Heart right ventricle (tissue), 16 donors: ENCODE data around the gene TNFAIP8L3. TPM values are rescaled to one million over a fixed set of nuclear protein-coding genes. Genes with fewer than 3 reads are reported as not detected.

Source experiments
- ATAC-seq, 8 donors: fragments of 200-7000 bp; cut with Tn5 transposase; one replicate each; pipeline ENCODE4 v1.9.1; 2020; ENCODE audit warnings: mild to moderate bottlenecking in 8 of 8, moderate library complexity in 8 of 8, moderate number of reproducible peaks in 1 of 8
- DNase-seq, 2 donors: peaks; one replicate each; pipeline ENCODE4 v3.0.0-alpha.2; 2020
- H3K27ac ChIP-seq, 10 donors: fragments of 200-600 bp; sonication (generic) in 2 of 10; one replicate each; pipeline versions ENCODE4 v1.5.0 to v1.8.0; 2020 to 2022; ENCODE audit warnings: mild to moderate bottlenecking in 3 of 10
- H3K27me3 ChIP-seq, 7 donors: fragments of 200-600 bp; one replicate each; pipeline ENCODE4 v1.8.0; 2021 to 2022; ENCODE audit warnings: mild to moderate bottlenecking in 2 of 7
- H3K36me3 ChIP-seq, 9 donors: fragments of 200-600 bp; sonication (generic) in 1 of 9; one replicate each; pipeline versions ENCODE4 v1.5.0 to v1.8.0; 2020 to 2022; ENCODE audit warnings: mild to moderate bottlenecking in 2 of 9
- H3K4me1 ChIP-seq, 9 donors: fragments of 200-600 bp; sonication (generic) in 1 of 9; one replicate each; pipeline versions ENCODE4 v1.5.0 to v1.8.0; 2020 to 2022; ENCODE audit warnings: mild to moderate bottlenecking in 4 of 9
- H3K4me3 ChIP-seq, 10 donors: fragments of 200-600 bp; sonication (generic) in 2 of 10; one replicate each; pipeline versions ENCODE4 v1.5.0 to v1.8.0; 2020 to 2022; ENCODE audit warnings: mild to moderate bottlenecking in 7 of 10, moderate library complexity in 2 of 10
- H3K9me3 ChIP-seq, 11 donors: fragments of 200-600 bp in 10 of 11; sonication (generic) in 2 of 11; one replicate each; pipeline versions ENCODE4 v1.5.0 to v1.8.0; 2013 to 2022; ENCODE audit warnings: mild to moderate bottlenecking in 2 of 11, control low read depth in 1 of 11, moderate library complexity in 1 of 11
- CTCF ChIP-seq, 9 donors: fragments of 200-600 bp; sonication (generic) in 2 of 9; IDR thresholded peaks; one replicate each; pipeline versions ENCODE4 v1.5.0 to v1.8.0; 2021 to 2022; ENCODE audit warnings: antibody characterized with exemption in 9 of 9, mild to moderate bottlenecking in 5 of 9, moderate library complexity in 1 of 9
- WGBS, 2 donors: extraction: QIAGEN DNeasy Blood & Tissue Kit; methylation state at CpG; one replicate each; pipeline ENCODE4 v1.1.7; 2013; ENCODE audit warnings: inconsistent platforms in 1 of 2; 5-methylcytosine and 5-hydroxymethylcytosine counted together
- intact Hi-C, 10 donors: fragments of 100-400 bp; cut with DNase I; formaldehyde crosslinking; loops; one replicate each; pipeline versions ENCODE4 v1.11.1 to v1.14.2; 2022
- polyA plus RNA-seq, 2 donors: library from polyadenylated mRNA; stranded (reverse); fragments of 200-250 nt; gene quantifications; one replicate each; pipeline ENCODE4 v1.2.3, GENCODE V29; 2013
- total RNA-seq, 10 donors: library from RNA; stranded (reverse); fragmentation: NEBNext Ultra II Directional in 3 of 10; extraction: Animal tissue kit (Norgen Biotek cat#: 25700) in 3 of 10; gene quantifications; one replicate each; pipeline versions ENCODE4 v1.2.1 to v1.2.4, GENCODE V29; 2021 to 2023
- donor health status: Arrhythmogenic right ventricular cardiomyopathy.
- donor health status: ischemic (EF 13 %, LVEDD 7.1; RV severe dilation, severe dysfunction).
- donor health status: healthy with polysubstance abuse.
- donor health status: DM: no; HTN: yes; CAD: no.
- donor health status: DM: no; HTN: no; CAD: no.
- donor health status: ischemic (EF 25% LVEDD 6.9; RV normal size, moderate dysfunction).
- donor health status: ischemic (EF 25% LVEDD 5.7; RV mildly dilated, moderate dysfunction).
- donor health status: healthy.
- donor health status: DM: yes; HTN: yes; CAD: no.
- donor health status: Ischemic cardiomyopathy.
- donor health status: ischemic (EF 35%, LVEDD 5.7; RV mildly dilated, moderate dysfunction).
- donor health status: nonischemic (EF 11% LVEDD 7.7; RV severe dilation, severe dysfunction).
- donor health status: DM: yes; HTN: yes; CAD: no.
- donor health status: PGD.
- donor health status: ischemic (EF 29% LVEDD 5.4; RV normal size, mild dysfunction).
- donor health status: nonischemic (EF 23%, LVEDD 6.1; RV moderate dilation, normal function).

Gene TNFAIP8L3
- total and polyA plus RNA-seq, 12 donors: 1.3 to 14.4 (median 3.4) TPM

GRCh38 chr15:51097553-51098330 is 3.0 kb upstream of the TNFAIP8L3 start:
- Histone ChIP-seq H3K27ac (peak overlapping the region in 2 of 10 donors; percentile 28 to 31), H3K36me3 (no peaks in the 10 kb centered on the region), H3K4me3 (no peak overlapping the region), H3K9me3 (no peaks in the 10 kb centered on the region), H3K27me3 (peaks cover 0 to 63% (median 0%) of the 10 kb centered on the region in 7 donors), H3K4me1 (peaks cover 0 to 45% (median 20%) of the 10 kb centered on the region in 9 donors)
- no peak for TF ChIP-seq CTCF (IDR thresholded peaks at IDR 0.05)
- peak in 5 of 8 donors; percentile 8 to 63 (median 49) for ATAC-seq
- WGBS, 2 donors: 51 to 56% methylated on average over 5 of the region's 5 CpGs
- intact Hi-C loops: no loop called here
- DNase-seq: no peak

GRCh38 chr15:51096976-51097375 is 2.3 kb upstream of the TNFAIP8L3 start:
- H3K36me3 ChIP-seq: no peaks in the 10 kb centered on the region
- no peak for TF ChIP-seq CTCF (IDR thresholded peaks at IDR 0.05)
- H3K27me3 ChIP-seq: peaks cover 0 to 66% (median 0%) of the 10 kb centered on the region in 7 donors
- no peak overlapping the region for H3K27ac ChIP-seq
- ATAC-seq: no peak
- H3K9me3 ChIP-seq: no peaks in the 10 kb centered on the region
- 53 to 59% methylated on average over 1 of the region's 1 CpG for WGBS, 2 donors
- no peak overlapping the region for H3K4me3 ChIP-seq
- DNase-seq: no peak
- intact Hi-C loops: no loop called here
- H3K4me1 ChIP-seq: peaks cover 0 to 52% (median 20%) of the 10 kb centered on the region in 9 donors

GRCh38 chr15:51095681-51096331 is 1.1 kb upstream of the TNFAIP8L3 start:
- H3K9me3 ChIP-seq: no peaks in the 10 kb centered on the region
- DNase-seq (no peak), ATAC-seq (no peak)
- intact Hi-C loops: no loop called here
- H3K27me3 ChIP-seq: peaks cover 0 to 76% (median 0%) of the 10 kb centered on the region in 7 donors
- no peak for TF ChIP-seq CTCF (IDR thresholded peaks at IDR 0.05)
- no peak overlapping the region for H3K27ac ChIP-seq
- 50 to 52% methylated on average over 6 of the region's 6 CpGs for WGBS, 2 donors
- H3K36me3 ChIP-seq: no peaks in the 10 kb centered on the region
- peak overlapping the region in 8 of 10 donors; percentile 57 to 69 (median 62) for H3K4me3 ChIP-seq
- peaks cover 0 to 52% (median 20%) of the 10 kb centered on the region in 9 donors for H3K4me1 ChIP-seq

GRCh38 chr15:51093839-51094605 is 684 bp downstream of the TNFAIP8L3 start:
- intact Hi-C loops: no loop called here
- WGBS, 2 donors: 1 to 2% methylated on average over 58 to 65 of the region's 65 CpGs
- peaks cover 0 to 52% (median 20%) of the 10 kb centered on the region in 9 donors for H3K4me1 ChIP-seq
- DNase-seq (peak in 1 of 2 donors; percentile 39), ATAC-seq (peak; percentile 16 to 64 (median 34))
- H3K4me3 ChIP-seq: peak overlapping the region; percentile 25 to 69 (median 62)
- TF ChIP-seq CTCF (IDR thresholded peaks at IDR 0.05): no peak
- peaks cover 0 to 72% (median 0%) of the 10 kb centered on the region in 7 donors for H3K27me3 ChIP-seq
- H3K9me3 ChIP-seq: no peaks in the 10 kb centered on the region
- H3K27ac ChIP-seq: peak overlapping the region in 5 of 10 donors; percentile 13 to 66 (median 44)
- no peaks in the 10 kb centered on the region for H3K36me3 ChIP-seq
